HCT116 (cell line): ENCODE data around the gene A4GALT.

Experiments used
- ATF3 ChIP-seq: IDR thresholded peaks from 2 replicates; pipeline ENCODE4 v1.6.1; 2012
- CEBPB ChIP-seq: IDR thresholded peaks from 2 replicates; pipeline ENCODE4 v1.6.1; 2012; ENCODE audit warnings: low read depth
- CTCF ChIP-seq, 3 experiments: fragments of 200-600 bp in 1 of 3; sonication (generic) in 1 of 3; IDR thresholded peaks in 2 of 3; conservative IDR thresholded peaks in 1 of 3; 2 replicates each; pipeline ENCODE4 v1.5.1; 2012 to 2017; ENCODE audit warnings: low read depth in 2 of 3, low read length in 2 of 3, antibody characterized with exemption in 1 of 3, borderline replicate concordance in 1 of 3, control low read depth in 1 of 3, mild to moderate bottlenecking in 1 of 3, mixed read lengths in 1 of 3, mixed run types in 1 of 3, moderate library complexity in 1 of 3; ENCODE audit not compliant: insufficient read depth in 1 of 3
- EGR1 ChIP-seq: IDR thresholded peaks from 2 replicates; pipeline ENCODE4 v1.6.1; 2012; ENCODE audit warnings: low read depth
- ELF1 ChIP-seq: IDR thresholded peaks from 2 replicates; pipeline ENCODE4 v1.6.1; 2012; ENCODE audit warnings: low read depth, borderline replicate concordance
- MAX ChIP-seq: IDR thresholded peaks from 2 replicates; pipeline ENCODE4 v1.6.1; 2012
- POLR2A ChIP-seq: IDR thresholded peaks from 2 replicates; pipeline ENCODE4 v1.7.0; 2011; ENCODE audit warnings: borderline replicate concordance; ENCODE audit not compliant: insufficient read depth, insufficient read length; ENCODE audit errors: extremely low read depth
- POLR2AphosphoS5 ChIP-seq: IDR thresholded peaks from 2 replicates; pipeline ENCODE4 v1.6.1; 2011; ENCODE audit warnings: mild to moderate bottlenecking, low read depth, low read length, moderate library complexity
- RAD21 ChIP-seq: IDR thresholded peaks from 2 replicates; pipeline ENCODE4 v1.6.1; 2012; ENCODE audit warnings: low read depth, mild to moderate bottlenecking
- SP1 ChIP-seq: IDR thresholded peaks from 2 replicates; pipeline ENCODE4 v1.6.1; 2012; ENCODE audit warnings: low read depth
- TCF7L2 ChIP-seq: IDR thresholded peaks from 2 replicates; pipeline ENCODE4 v1.7.0; 2011; ENCODE audit warnings: borderline replicate concordance, inconsistent platforms; ENCODE audit not compliant: insufficient read depth, insufficient read length; ENCODE audit errors: extremely low read depth
- ZNF274 ChIP-seq: fragments of 200-500 bp; sonication (Bioruptor generic); IDR thresholded peaks from 2 replicates; pipeline ENCODE4 v1.6.1; 2014; ENCODE audit warnings: mild to moderate bottlenecking, low read depth, low read length, inconsistent platforms

GRCh38 chr22:42680648-42681047, 40.0 kb downstream of the A4GALT start:
- TF ChIP-seq MAX, result peak; percentile 24; the same call in 1 of the 2 replicates
- no peak for TF ChIP-seq TCF7L2
- no peak for TF ChIP-seq RAD21
- no peak for TF ChIP-seq POLR2A
- no peak for TF ChIP-seq CTCF (IDR thresholded peaks at IDR 0.05 in 2 of 3, conservative IDR thresholded peaks at IDR 0.05 in 1 of 3; ENCODE audit: borderline replicate concordance in 1 of 3, insufficient read depth in 1 of 3, low read depth in 2 of 3, low read length in 2 of 3)
- TF ChIP-seq EGR1, result no peak
- peak; percentile 54; the same call in 1 of the 2 replicates for TF ChIP-seq SP1
- TF ChIP-seq POLR2AphosphoS5, result no peak
- TF ChIP-seq ELF1, result no peak
- TF ChIP-seq ZNF274, result no peak
- TF ChIP-seq ATF3, result no peak
- no peak for TF ChIP-seq CEBPB
